ENCODE data around the gene LRRC36. TPM values are rescaled to one million over a fixed set of nuclear protein-coding genes. Genes with fewer than 3 reads are reported as not detected.

LRRC36 gene
- total and polyA plus RNA-seq, 2 of the 13 experiments (the other 11 are each of a cell fraction or from before 2014, with no cell fraction given), result 0.12 to 0.15 TPM

- TF ChIP-seq MYC (CRISPR knock-in tag; IDR thresholded peaks at IDR 0.05; ENCODE audit: borderline replicate concordance), result no peak
- TF ChIP-seq HNRNPK (IDR thresholded peaks at IDR 0.05; ENCODE audit: low read depth, low read length, poor library complexity, severe bottlenecking), result no peak
- TF ChIP-seq GMEB2 (CRISPR knock-in tag; IDR thresholded peaks at IDR 0.05; ENCODE audit: low read depth), result no peak
- no peak for TF ChIP-seq ZSCAN30 (CRISPR knock-in tag; IDR thresholded peaks at IDR 0.05)
- no peak for TF ChIP-seq MTF1 (CRISPR knock-in tag; IDR thresholded peaks at IDR 0.05)
- TF ChIP-seq SOX6 (IDR thresholded peaks at IDR 0.05), result no peak
- peak; percentile 24; the same call in 1 of the 2 replicates for TF ChIP-seq SOX6 (CRISPR knock-in tag; IDR thresholded peaks at IDR 0.05)
- no peak for TF ChIP-seq TBL1XR1 (IDR thresholded peaks at IDR 0.05; ENCODE audit: borderline replicate concordance, low read length, partially characterized antibody)
- TF ChIP-seq ZFP36L1 (CRISPR knock-in tag; IDR thresholded peaks at IDR 0.05), result no peak
- TF ChIP-seq ZNF207 (IDR thresholded peaks at IDR 0.05; ENCODE audit: borderline replicate concordance), result no peak
- TF ChIP-seq ZNF180 (CRISPR knock-in tag; IDR thresholded peaks at IDR 0.05; ENCODE audit: borderline replicate concordance, low read depth), result no peak
- no peak for TF ChIP-seq ZBTB4 (CRISPR knock-in tag; IDR thresholded peaks at IDR 0.05; ENCODE audit: borderline replicate concordance)
- no peak for TF ChIP-seq ZNF17 (CRISPR knock-in tag; IDR thresholded peaks at IDR 0.05)
- no peak for TF ChIP-seq ZNF232 (CRISPR knock-in tag; IDR thresholded peaks at IDR 0.05; ENCODE audit: borderline replicate concordance)
- TF ChIP-seq ATF7-NPFF (CRISPR knock-in tag; IDR thresholded peaks at IDR 0.05; ENCODE audit: low read depth), result no peak; the same call in 1 of the 2 replicates
- TF ChIP-seq ZNF7 (CRISPR knock-in tag; IDR thresholded peaks at IDR 0.05), result no peak
- no peak for TF ChIP-seq ZNF275 (CRISPR knock-in tag; IDR thresholded peaks at IDR 0.05; ENCODE audit: borderline replicate concordance)
- peak; percentile 38; the same call in 1 of the 2 replicates for TF ChIP-seq MAX (IDR thresholded peaks at IDR 0.05)
- TF ChIP-seq AKNA (CRISPR knock-in tag; IDR thresholded peaks at IDR 0.05; ENCODE audit: borderline replicate concordance), result no peak
Measured at GRCh38 chr16:67428146-67428731, 101.6 kb downstream of the LRRC36 start (continued).
